B cell (primary cell): ENCODE measurements around the gene FLAD1. TPM values are rescaled to one million over a fixed set of nuclear protein-coding genes. Genes with fewer than 3 reads are reported as not detected.

Experiments used
- ATAC-seq: fragments of 200-7000 bp; cut with Tn5 transposase; one replicate; pipeline ENCODE4 v1.10.0; 2021; ENCODE audit warnings: low read depth, mild to moderate bottlenecking, moderate number of reproducible peaks, moderate library complexity
- CTCF ChIA-PET: fragments of 350-600 bp; sonication (Branson Sonifier 250); formaldehyde crosslinking; loops from one replicate; lab custom pipeline; 2021; ENCODE audit warnings: antibody characterized with exemption, inconsistent platforms; lab: Charles Lee
- POLR2A ChIA-PET: fragments of 350-600 bp; sonication (Branson Sonifier 250); formaldehyde crosslinking; loops from one replicate; lab custom pipeline; 2021; ENCODE audit warnings: antibody characterized with exemption; lab: Charles Lee
- DNase-seq: peaks from one replicate; pipeline ENCODE4 v3.0.0; 2013
- H2AFZ ChIP-seq: 2 replicates; pipeline ENCODE4 v1.6.1; 2012; ENCODE audit warnings: mild to moderate bottlenecking, low read depth, low read length; ENCODE audit not compliant: insufficient read depth, poor library complexity, severe bottlenecking
- H3K27ac ChIP-seq, 2 donors: 1 replicate in 1 of 2; 2 replicates in 1 of 2; pipeline ENCODE4 v1.5.1; 2012 to 2013; ENCODE audit warnings: low read length in 2 of 2, mild to moderate bottlenecking in 2 of 2, moderate library complexity in 1 of 2
- H3K27me3 ChIP-seq, 4 experiments: fragments of 200-600 bp in 1 of 4; sonication (generic) in 1 of 4; replicated peaks in 1 of 4; 1 replicate in 2 of 4; 2 replicates in 2 of 4; pipeline versions ENCODE4 v1.6.1 to v1.7.0; 2013 to 2016; ENCODE audit warnings: low read length in 3 of 4, mild to moderate bottlenecking in 2 of 4, mixed read lengths in 1 of 4, moderate library complexity in 1 of 4; ENCODE audit not compliant: insufficient read depth in 4 of 4, control insufficient read depth in 3 of 4; ENCODE audit errors: control extremely low read depth in 1 of 4
- H3K36me3 ChIP-seq, 2 experiments: replicated peaks in 1 of 2; 1 replicate in 1 of 2; 2 replicates in 1 of 2; pipeline versions ENCODE4 v1.6.1 to v1.7.1; 2013; ENCODE audit warnings: low read length in 1 of 2; ENCODE audit not compliant: insufficient read depth in 2 of 2, control insufficient read depth in 1 of 2; ENCODE audit errors: control extremely low read depth in 1 of 2, extremely low read depth in 1 of 2
- H3K4me1 ChIP-seq, 2 donors: fragments of 200-600 bp in 1 of 2; sonication (generic) in 1 of 2; 1 replicate in 1 of 2; 2 replicates in 1 of 2; pipeline versions ENCODE4 v1.5.1 to v1.6.1; 2013 to 2017; ENCODE audit warnings: low read length in 2 of 2; ENCODE audit not compliant: control insufficient read depth in 2 of 2, insufficient read depth in 2 of 2
- H3K4me2 ChIP-seq: replicated peaks from 2 replicates; pipeline ENCODE3; 2012; ENCODE audit warnings: mild to moderate bottlenecking, low read depth, low read length; ENCODE audit not compliant: poor library complexity, severe bottlenecking
- H3K4me3 ChIP-seq, 5 experiments: fragments of 200-600 bp in 1 of 5; sonication (generic) in 1 of 5; 1 replicate in 3 of 5; 2 replicates in 2 of 5; pipeline versions ENCODE4 v1.5.1 to v1.7.0; 2011 to 2016; ENCODE audit warnings: low read length in 4 of 5, mild to moderate bottlenecking in 4 of 5, low read depth in 2 of 5, control low read depth in 1 of 5, moderate library complexity in 1 of 5; ENCODE audit not compliant: insufficient read depth in 1 of 5; ENCODE audit errors: control extremely low read depth in 1 of 5, extremely low read depth in 1 of 5
- H3K79me2 ChIP-seq: fragments of 200-600 bp; sonication (generic); one replicate; pipeline ENCODE4 v1.6.0; 2016; ENCODE audit warnings: low read length; ENCODE audit not compliant: control insufficient read depth, insufficient read depth
- H3K9ac ChIP-seq: fragments of 200-600 bp; sonication (generic); 2 replicates; pipeline ENCODE4 v1.6.1; 2017; ENCODE audit warnings: mild to moderate bottlenecking, low read length, moderate library complexity
- H3K9me3 ChIP-seq, 3 donors: one replicate each; pipeline versions ENCODE4 v1.6.1 to v1.7.1; 2013; ENCODE audit warnings: low read length in 2 of 3; ENCODE audit not compliant: control insufficient read depth in 2 of 3, insufficient read depth in 1 of 3; ENCODE audit errors: control extremely low read depth in 1 of 3
- H4K20me1 ChIP-seq: 2 replicates; pipeline ENCODE4 v1.6.0; 2012; ENCODE audit warnings: mild to moderate bottlenecking, low read length; ENCODE audit not compliant: insufficient read depth, control insufficient read depth, poor library complexity, severe bottlenecking
- H3K27ac Mint-ChIP-seq: one replicate; pipeline ENCODE4 v1.8.0; 2021; ENCODE audit warnings: mixed read lengths
- H3K27me3 Mint-ChIP-seq: one replicate; pipeline ENCODE4 v1.8.0; 2021; ENCODE audit warnings: mixed read lengths
- H3K4me1 Mint-ChIP-seq: one replicate; pipeline ENCODE4 v1.8.0; 2021; ENCODE audit warnings: mixed read lengths
- H3K4me3 Mint-ChIP-seq: one replicate; pipeline ENCODE4 v1.8.0; 2021; ENCODE audit warnings: mixed read lengths
- H3K9me3 Mint-ChIP-seq: one replicate; pipeline ENCODE4 v1.8.0; 2022; ENCODE audit warnings: mixed read lengths; ENCODE audit not compliant: insufficient read depth
- CTCF ChIP-seq: fragments of 200-600 bp; IDR thresholded peaks from one replicate; pipeline ENCODE4 v1.8.0; 2022; ENCODE audit warnings: antibody characterized with exemption, mild to moderate bottlenecking
- EZH2 ChIP-seq: IDR thresholded peaks from 2 replicates; pipeline ENCODE4 v1.6.1; 2012; ENCODE audit warnings: borderline replicate concordance, low read depth, mild to moderate bottlenecking, moderate library complexity, low read length; ENCODE audit not compliant: insufficient read depth, poor library complexity, severe bottlenecking
- WGBS: methylation state at CpG from one replicate; pipeline ENCODE4 v1.1.5; 2013; ENCODE audit warnings: missing lambda C conversion rate; ENCODE audit not compliant: insufficient coverage; 5-methylcytosine and 5-hydroxymethylcytosine counted together
- intact Hi-C: fragments of 100-400 bp; cut with micrococcal nuclease; formaldehyde crosslinking; loops from one replicate; pipeline ENCODE4 v1.10.0; 2022
- polyA plus RNA-seq: library from polyadenylated mRNA; depleted of rRNA; stranded (reverse); fragments of >200 nt; gene quantifications from 2 replicates; pipeline ENCODE4 v1.2.3, GENCODE V29; 2012
- total RNA-seq, 2 donors: library from RNA; stranded (reverse); fragments of 120-200 nt in 1 of 2; gene quantifications; 1 replicate in 1 of 2; 2 replicates in 1 of 2; pipeline versions ENCODE4 v1.2.3 to v1.2.4, GENCODE V29; 2013 to 2022

FLAD1 gene
- total and polyA plus RNA-seq, 2 donors (not counting 1 experiment from before 2014, with no cell fraction given) = 51.4 to 83.0 TPM

- Mint-ChIP-seq H3K27me3 (no peaks in the 10 kb centered on the region), H3K9me3 (no peaks in the 10 kb centered on the region), H3K4me1 (peaks cover 27% of the 10 kb centered on the region), H3K4me3 (peak overlapping the region; percentile 62), H3K27ac (peak overlapping the region; percentile 5)
- TF ChIP-seq CTCF (no peak), EZH2 (no peak)
- Histone ChIP-seq H3K79me2 (peaks cover 70% of the 10 kb centered on the region), H2AFZ (no peak overlapping the region), H3K9me3 (no peaks in the 10 kb centered on the region), H3K36me3 (peaks cover 0 to 31% of the 10 kb centered on the region in 2 experiments), H3K4me1 (peaks cover 22 to 44% of the 10 kb centered on the region in 2 donors), H3K27me3 (no peaks in the 10 kb centered on the region), H3K4me2 (no peak overlapping the region), H3K27ac (no peak overlapping the region), H3K9ac (no peak overlapping the region), H3K4me3 (no peak overlapping the region), H4K20me1 (peaks cover 39% of the 10 kb centered on the region)
- POLR2A ChIA-PET = interaction anchor here (0.7 to 0.8 kb wide), 3 partner anchors 11 to 1689 kb away, joined by 3 read pairs; partner anchors contain the start of gene FLAD1
- WGBS = no CpG with 5 or more reads among the region's 3 CpGs
- DNase-seq (no peak), ATAC-seq (no peak)
- intact Hi-C loops = loop anchor here (5.0 kb wide), 1 partner anchor 200 kb away; the partner anchor contains the start of genes KRTCAP2 and TRIM46
- CTCF ChIA-PET = interaction anchor here (0.9 to 8.7 kb wide), 7 partner anchors 10 to 113 kb away, joined by 3 to 110 read pairs (median 4); partner anchors contain the start of genes PMVK and PYGO2
Measured at GRCh38 chr1:154972213-154972516, 11.0 kb upstream of the FLAD1 start.
